GM12874 (cell line): ENCODE measurements around the gene NXPH1.

ENCODE experiments used
- TF ChIP-seq, protein P1 (sequence below): IDR thresholded peaks from 2 replicates; pipeline ENCODE4 v1.5.1; 2011; ENCODE audit warnings: low read depth, mild to moderate bottlenecking, control low read depth, low read length, moderate library complexity; ENCODE audit not compliant: insufficient read depth

The NXPH1 gene

DNA sequence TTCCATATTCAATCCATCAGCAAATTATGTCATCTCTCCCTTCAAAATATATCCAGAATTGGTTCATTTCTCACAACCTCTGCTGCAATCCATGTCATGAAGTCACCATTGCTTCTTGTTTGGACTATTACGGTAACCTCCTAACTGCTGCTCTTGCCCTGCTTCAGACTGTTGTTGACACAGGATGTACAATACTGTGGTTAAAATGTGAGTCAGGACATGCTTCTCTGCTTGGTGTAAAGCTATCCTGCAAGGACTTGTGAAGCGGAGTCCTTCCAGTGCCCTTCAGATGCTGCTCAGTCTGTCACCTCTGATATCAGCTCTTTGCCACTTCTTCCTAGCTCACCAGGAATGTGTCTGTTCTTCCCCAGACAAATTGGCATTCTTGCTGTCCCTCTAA, 10.4 kb upstream of the NXPH1 start:
- TF ChIP-seq, protein P1, sequence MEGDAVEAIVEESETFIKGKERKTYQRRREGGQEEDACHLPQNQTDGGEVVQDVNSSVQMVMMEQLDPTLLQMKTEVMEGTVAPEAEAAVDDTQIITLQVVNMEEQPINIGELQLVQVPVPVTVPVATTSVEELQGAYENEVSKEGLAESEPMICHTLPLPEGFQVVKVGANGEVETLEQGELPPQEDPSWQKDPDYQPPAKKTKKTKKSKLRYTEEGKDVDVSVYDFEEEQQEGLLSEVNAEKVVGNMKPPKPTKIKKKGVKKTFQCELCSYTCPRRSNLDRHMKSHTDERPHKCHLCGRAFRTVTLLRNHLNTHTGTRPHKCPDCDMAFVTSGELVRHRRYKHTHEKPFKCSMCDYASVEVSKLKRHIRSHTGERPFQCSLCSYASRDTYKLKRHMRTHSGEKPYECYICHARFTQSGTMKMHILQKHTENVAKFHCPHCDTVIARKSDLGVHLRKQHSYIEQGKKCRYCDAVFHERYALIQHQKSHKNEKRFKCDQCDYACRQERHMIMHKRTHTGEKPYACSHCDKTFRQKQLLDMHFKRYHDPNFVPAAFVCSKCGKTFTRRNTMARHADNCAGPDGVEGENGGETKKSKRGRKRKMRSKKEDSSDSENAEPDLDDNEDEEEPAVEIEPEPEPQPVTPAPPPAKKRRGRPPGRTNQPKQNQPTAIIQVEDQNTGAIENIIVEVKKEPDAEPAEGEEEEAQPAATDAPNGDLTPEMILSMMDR: no peak

DNA sequence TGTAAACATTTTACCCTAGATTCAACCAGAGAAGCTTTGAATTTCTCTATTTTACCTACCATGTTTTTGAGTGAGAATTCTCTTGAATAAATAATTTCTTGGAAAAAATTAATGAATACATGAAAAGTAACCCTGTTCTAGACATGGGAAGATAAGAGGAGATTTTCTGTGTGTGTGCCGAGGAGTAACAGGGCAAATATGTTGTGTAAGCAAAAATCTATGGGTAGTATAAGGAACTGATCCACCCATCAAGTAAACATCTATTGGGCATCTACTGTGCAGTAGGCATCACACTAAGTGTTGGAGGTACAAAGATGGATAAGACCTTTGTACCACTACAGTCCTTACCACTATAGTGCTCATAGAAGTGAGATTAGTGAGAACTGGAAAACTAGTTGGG, 8.2 kb upstream of the NXPH1 start:
- TF ChIP-seq, protein P1: no peak

DNA sequence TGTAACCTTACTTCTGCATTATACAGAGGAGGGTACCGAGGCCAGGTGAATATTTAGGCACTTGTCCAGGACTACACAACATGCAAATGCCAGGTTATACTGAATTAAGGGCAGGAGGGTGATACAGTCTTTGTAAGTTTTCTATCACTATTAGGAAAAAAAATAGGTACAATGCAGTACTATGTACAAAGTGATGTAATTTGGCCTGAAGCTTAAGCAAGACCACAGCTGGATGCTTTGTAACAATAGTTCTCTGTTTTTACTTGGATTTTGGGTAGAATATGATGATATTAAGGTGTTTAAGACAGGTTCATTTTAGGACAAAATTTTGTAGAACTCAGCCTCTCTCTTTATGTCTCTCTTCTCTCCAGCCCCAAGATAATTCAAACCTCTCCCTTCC, 2.8 kb upstream of the NXPH1 start:
- TF ChIP-seq, protein P1: no peak

DNA sequence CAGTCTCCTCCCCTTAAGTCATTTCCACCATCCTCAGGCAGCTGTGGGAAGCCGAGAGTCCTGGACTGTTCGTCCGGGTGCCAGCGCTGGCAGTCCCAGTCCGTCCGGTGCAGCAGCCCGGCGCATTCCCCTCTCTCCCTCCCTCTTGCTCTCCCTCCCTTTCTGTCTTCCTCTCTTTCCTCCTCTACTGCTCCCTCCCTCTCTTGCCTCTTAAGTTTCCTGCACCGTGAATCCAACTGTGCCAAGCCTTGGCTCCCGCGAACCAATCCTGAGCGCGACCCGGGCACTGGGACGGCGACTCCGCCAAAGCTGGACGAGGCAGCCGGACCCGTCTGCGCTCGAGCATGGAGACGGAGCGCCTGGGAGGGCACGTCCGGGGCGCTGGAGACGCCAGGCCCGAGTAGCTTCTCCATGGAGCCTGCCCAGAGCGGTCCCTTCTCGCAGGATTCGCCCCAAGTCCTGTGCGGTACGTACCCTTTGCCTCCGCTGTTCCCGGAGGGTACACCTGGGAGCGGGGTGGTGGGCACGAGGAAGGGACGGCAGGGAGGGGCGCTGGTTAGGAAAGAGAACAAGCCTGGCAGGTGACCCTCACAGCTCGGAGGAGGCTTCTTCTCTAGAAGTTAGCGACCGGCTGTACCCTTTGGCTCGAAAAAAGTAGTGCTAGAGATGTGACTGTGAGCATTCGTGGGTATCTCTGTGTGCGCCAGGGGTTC, 1.0 kb downstream of the NXPH1 start:
- TF ChIP-seq, protein P1: no peak

DNA sequence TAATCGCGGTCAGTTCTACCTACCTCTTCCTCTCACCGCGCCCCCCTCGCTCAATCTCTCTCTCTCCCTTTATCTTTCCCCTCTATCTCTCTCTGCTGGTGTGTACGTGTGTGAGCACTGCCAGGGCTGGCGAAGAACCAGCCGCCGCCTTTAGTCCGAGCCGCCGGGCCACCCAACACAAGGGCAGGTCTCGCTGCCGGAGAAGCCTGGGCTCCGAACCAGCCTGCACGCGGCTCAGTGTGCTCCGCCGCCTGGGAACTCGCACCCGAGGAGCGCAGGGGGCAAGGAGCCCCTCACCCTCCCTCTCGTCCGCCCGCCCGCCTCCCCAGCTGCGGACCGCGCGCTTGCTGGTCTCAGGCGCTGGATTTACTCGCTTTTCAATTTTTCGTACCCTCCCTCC, 1.7 kb downstream of the NXPH1 start:
- TF ChIP-seq, protein P1: no peak

DNA sequence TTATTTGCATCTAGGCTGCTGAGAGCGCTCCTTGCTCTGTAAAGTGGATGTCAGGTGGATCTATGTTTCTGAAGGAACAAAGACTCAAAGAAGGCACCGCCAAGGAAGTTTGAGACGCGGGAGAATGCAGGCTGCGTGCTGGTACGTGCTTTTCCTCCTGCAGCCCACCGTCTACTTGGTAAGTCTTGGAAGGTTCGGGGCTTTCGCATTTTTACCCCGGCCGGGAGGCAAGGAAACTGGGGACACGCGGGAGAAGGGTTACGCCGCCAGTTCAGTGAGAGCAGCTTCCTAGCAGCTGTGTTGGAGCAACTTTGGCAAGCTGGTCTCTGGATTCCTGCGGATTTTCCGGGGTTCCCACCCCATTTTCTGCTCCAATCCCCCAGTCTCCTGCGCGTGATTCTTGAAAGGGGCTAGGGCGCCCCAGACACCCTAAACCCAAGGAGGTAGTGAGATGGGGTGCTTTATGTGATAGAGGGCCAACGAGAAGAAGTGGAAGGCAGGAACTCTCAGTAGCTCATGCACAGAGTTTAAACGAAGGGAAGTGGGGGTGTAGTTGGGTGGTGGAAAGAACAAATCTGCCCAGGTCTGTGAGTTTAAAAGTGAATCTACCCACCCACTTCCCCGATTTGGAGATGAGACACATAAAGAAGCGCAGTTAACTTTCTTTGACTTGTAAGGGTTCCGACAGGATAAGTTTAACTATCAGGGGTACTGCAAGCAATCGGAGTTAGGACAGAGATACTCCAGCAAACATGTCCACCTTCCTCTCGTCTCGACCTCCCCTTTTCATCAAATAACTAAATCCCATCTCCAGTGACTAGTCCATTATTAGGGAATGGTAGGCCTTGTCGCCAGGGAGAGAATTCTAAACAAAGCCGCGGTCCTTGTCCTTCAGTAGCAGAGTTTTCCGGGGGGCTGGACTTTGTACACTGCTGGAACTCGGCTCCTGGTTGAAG, 2.5 kb downstream of the NXPH1 start:
- TF ChIP-seq, protein P1: no peak

DNA sequence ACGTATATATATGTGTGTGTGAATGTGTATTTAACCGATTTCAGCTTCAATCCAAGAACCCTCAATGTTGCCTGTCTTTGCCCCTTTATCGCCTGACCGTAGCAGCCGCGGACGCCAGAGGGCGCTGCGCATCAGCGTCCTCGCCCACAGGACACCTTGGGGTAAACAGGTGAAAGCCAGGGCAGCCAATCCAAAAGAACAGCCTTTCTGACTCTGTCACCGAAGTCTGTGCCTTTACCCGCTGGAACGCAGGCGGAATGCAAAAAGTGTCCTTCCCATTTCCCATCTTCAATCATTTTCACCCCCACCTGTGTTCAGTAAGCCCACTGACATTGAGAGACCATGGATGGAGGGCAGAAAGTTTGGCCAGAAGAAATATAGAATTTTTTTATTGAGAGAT, 3.6 kb downstream of the NXPH1 start:
- TF ChIP-seq, protein P1: peak; percentile 91
